Ovary (tissue), 3 donors: ENCODE measurements around the gene GGT6.

Source experiments
- CTCF ChIP-seq, 3 donors: fragments of 450-650 bp in 2 of 3; fragments of 200-600 bp in 1 of 3; IDR thresholded peaks; one replicate each; pipeline versions ENCODE4 v1.5.1 to v1.8.0; 2016 to 2022; ENCODE audit warnings: antibody characterized with exemption in 3 of 3, mild to moderate bottlenecking in 1 of 3
- EP300 ChIP-seq: sonication (generic); formaldehyde crosslinking; IDR thresholded peaks from one replicate; pipeline ENCODE4 v1.6.1; 2017; ENCODE audit warnings: antibody characterized with exemption
- POLR2A ChIP-seq: fragments of 450-650 bp; IDR thresholded peaks from one replicate; pipeline ENCODE4 v1.6.1; 2017; ENCODE audit warnings: antibody characterized with exemption, mild to moderate bottlenecking, moderate library complexity
- donor health status: DM: no; HTN: no; CAD: no.

DNA sequence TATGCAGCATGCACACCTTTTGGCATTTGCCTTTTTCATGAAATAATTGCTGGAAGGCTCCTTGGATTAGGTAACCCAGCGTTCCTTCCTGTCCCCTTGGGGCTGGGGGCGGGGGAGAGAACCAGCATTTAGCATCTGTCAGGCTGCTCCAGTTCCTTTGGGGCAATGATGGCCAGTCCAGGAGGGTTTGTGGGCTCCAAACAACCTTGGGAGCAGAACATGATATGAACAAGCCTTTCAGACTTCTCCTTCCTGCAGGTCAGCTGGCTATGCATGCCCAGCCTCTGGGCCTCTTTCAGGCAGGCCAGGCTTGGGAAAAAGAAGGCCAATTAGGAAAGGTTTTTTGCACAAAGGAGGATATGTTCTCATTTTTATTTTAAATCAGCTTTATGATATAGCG, 22.8 kb upstream of the GGT6 start:
- TF ChIP-seq CTCF (IDR thresholded peaks at IDR 0.05) (no peak), POLR2A (no peak), EP300 (no peak)
